ENCODE data around the gene TAF4. TPM values are rescaled to one million over a fixed set of nuclear protein-coding genes. Genes with fewer than 3 reads are reported as not detected.

The TAF4 gene
- total and polyA plus RNA-seq, 7 experiments from 2014 or later, result 0.74 to 43.7 (median 20.8) TPM

GRCh38 chr20:61967300-61967699 lies 98.4 kb downstream of the TAF4 start:
- DNase-seq (no peak), ATAC-seq (no peak)
- H3K27ac Mint-ChIP-seq, result no peak overlapping the region
- Histone ChIP-seq H3K27ac (ENCODE audit: low read depth, low read length) (no peak overlapping the region), H3K36me3 (ENCODE audit: control insufficient read depth in 2 of 3, insufficient read depth in 3 of 3, low read length in 3 of 3) (peaks cover 0 to 2% (median under 1%) of the 10 kb centered on the region in 3 experiments), H3K9me3 (ENCODE audit: control insufficient read depth in 2 of 3, low read length in 3 of 3) (peaks cover 0 to 3% (median 0%) of the 10 kb centered on the region in 3 experiments), H3K4me1 (ENCODE audit: control insufficient read depth in 2 of 2, insufficient read depth in 2 of 2, low read length in 2 of 2) (no peaks in the 10 kb centered on the region), H3K4me3 (ENCODE audit: low read length) (no peak overlapping the region), H3K27me3 (ENCODE audit: control insufficient read depth in 2 of 2, insufficient read depth in 2 of 2, low read length in 2 of 2) (no peaks in the 10 kb centered on the region)
- ChIA-PET POLR2A (no interaction called here), CTCF (no interaction called here)
- peaks cover 0 to 4% (median 0%) of the 10 kb centered on the region in 7 donors for H3K4me1 Mint-ChIP-seq
- H3K4me3 Mint-ChIP-seq, result no peak overlapping the region
- H3K9me3 Mint-ChIP-seq, result peaks cover 0 to 6% (median 2%) of the 10 kb centered on the region in 11 donors
- intact Hi-C loops (cut with micrococcal nuclease), result no loop called here
- peaks cover 16 to 27% (median 19%) of the 10 kb centered on the region in 5 donors for H3K27me3 Mint-ChIP-seq
- H3K36me3 Mint-ChIP-seq, result peaks cover 2 to 13% (median 3%) of the 10 kb centered on the region in 5 donors

DNA sequence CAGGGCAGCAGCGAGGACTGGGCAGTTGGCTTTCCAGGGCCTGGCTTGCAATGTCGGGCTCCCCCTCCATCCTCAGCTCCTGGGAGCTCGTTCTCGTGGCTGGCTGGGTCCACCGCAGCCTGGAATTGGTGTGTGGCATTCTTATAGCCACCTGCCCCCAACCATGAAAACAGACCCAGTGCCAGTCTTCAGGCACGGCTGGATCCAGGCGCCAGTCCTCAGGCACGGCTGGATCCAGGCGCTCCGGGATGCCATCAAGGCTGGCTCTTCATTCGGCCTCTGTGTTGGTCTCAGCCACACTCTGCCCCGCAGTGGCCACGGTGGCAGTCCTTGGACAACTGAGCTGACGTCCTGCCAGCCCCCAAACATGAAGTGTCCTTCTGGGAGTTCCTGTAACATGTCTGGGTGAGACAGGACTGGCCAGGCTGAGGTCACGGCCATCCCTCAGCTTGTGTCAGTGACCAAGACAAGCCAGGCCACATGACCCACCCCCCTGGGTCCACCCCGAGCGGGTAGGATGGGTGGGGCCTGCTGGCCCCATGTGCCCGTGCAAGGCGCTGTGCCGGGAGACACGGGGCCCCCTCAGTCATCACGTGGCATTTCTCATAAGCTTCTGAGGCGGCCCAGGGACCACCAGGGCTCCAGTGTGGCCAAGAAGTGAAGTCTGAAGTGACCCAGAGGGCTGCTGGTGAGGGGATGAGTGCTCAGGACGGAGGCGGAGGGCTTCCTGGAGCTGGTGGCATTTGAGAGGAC lies 99.0 kb downstream of the TAF4 start:
- peaks cover 0 to 10% (median 0%) of the 10 kb centered on the region in 5 donors for H3K36me3 Mint-ChIP-seq
- intact Hi-C loops (cut with micrococcal nuclease), result no loop called here

DNA sequence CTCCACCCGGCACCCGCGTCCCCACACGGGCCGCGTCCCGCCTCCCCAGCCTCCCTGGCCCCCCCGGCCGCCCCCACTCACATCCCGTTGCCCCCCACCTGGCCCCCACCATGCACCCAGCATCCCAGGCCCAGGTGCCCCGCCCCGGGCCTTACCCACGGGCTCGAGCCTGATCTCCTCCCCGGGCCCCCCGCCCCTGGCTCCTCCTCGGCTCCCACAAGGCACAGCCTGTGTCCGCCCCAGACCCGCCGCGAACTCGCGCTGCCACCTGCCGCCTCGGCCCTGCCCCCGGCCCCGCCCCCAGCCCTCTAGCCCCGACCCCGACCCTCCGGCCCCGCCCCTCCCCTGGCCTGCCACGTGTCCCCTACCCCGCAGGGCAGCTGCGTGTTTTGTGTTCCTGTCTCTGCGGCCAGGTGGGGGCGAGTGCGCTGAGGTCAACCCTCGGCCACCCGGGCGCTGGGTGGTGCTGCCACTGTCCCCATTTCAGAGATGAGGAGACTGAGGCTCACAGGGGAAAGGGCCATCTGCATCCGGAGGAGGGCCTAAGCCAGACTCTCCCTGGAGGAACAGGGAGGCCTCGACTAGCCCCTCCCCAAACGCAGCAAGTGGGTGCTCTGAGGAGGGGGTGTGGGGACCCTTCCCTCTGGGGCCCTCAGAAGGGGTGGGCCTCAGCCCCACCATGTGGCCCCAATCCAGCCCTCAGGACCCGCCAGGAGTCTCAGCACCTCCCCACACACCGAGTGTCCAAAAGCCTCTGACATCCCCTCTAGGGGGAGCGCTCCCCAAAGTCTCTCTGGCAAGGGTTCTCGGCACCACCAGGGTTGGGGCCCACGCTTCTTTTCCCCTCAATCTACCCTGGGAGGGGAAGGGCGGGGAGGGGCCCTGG lies 99.8 kb downstream of the TAF4 start:
- ChIA-PET POLR2A (no interaction called here), CTCF (no interaction called here)
- Histone ChIP-seq H3K36me3 (ENCODE audit: control insufficient read depth in 2 of 3, insufficient read depth in 3 of 3, low read length in 3 of 3) (no peaks in the 10 kb centered on the region), H3K27ac (ENCODE audit: low read depth, low read length) (no peak overlapping the region), H3K9me3 (ENCODE audit: control insufficient read depth in 2 of 3, low read length in 3 of 3) (no peaks in the 10 kb centered on the region), H3K27me3 (ENCODE audit: control insufficient read depth in 2 of 2, insufficient read depth in 2 of 2, low read length in 2 of 2) (no peaks in the 10 kb centered on the region), H3K4me1 (ENCODE audit: control insufficient read depth in 2 of 2, insufficient read depth in 2 of 2, low read length in 2 of 2) (no peaks in the 10 kb centered on the region), H3K4me3 (ENCODE audit: low read length) (no peak overlapping the region)
- Mint-ChIP-seq H3K36me3 (peaks cover 0 to 14% (median 0%) of the 10 kb centered on the region in 5 donors), H3K27me3 (peaks cover 16 to 36% (median 22%) of the 10 kb centered on the region in 5 donors), H3K4me3 (no peak overlapping the region), H3K4me1 (peaks cover 0 to 4% (median 0%) of the 10 kb centered on the region in 7 donors), H3K27ac (no peak overlapping the region), H3K9me3 (peaks cover 0 to 11% (median 0%) of the 10 kb centered on the region in 11 donors)
- no peak for ATAC-seq
- intact Hi-C loops (cut with micrococcal nuclease), result no loop called here
- DNase-seq, result no peak

More for the DNA sequence above, 99.0 kb downstream of the TAF4 start:
- H3K27me3 Mint-ChIP-seq, result peaks cover 16 to 34% (median 22%) of the 10 kb centered on the region in 5 donors
- H3K4me3 Mint-ChIP-seq, result no peak overlapping the region
- ChIA-PET POLR2A (no interaction called here), CTCF (no interaction called here)
- no peaks in the 10 kb centered on the region for H3K36me3 ChIP-seq (ENCODE audit: control insufficient read depth in 2 of 3, insufficient read depth in 3 of 3, low read length in 3 of 3)
- H3K27ac ChIP-seq (ENCODE audit: low read depth, low read length), result no peak overlapping the region
- no peak for ATAC-seq
- peaks cover 0 to 5% (median 0%) of the 10 kb centered on the region in 11 donors for H3K9me3 Mint-ChIP-seq
- H3K4me1 Mint-ChIP-seq, result peaks cover 0 to 4% (median 0%) of the 10 kb centered on the region in 7 donors
- H3K4me3 ChIP-seq (ENCODE audit: low read length), result no peak overlapping the region
- H3K27ac Mint-ChIP-seq, result no peak overlapping the region
- H3K9me3 ChIP-seq (ENCODE audit: control insufficient read depth in 2 of 3, low read length in 3 of 3), result no peaks in the 10 kb centered on the region
- H3K4me1 ChIP-seq (ENCODE audit: control insufficient read depth in 2 of 2, insufficient read depth in 2 of 2, low read length in 2 of 2), result no peaks in the 10 kb centered on the region
- H3K27me3 ChIP-seq (ENCODE audit: control insufficient read depth in 2 of 2, insufficient read depth in 2 of 2, low read length in 2 of 2), result no peaks in the 10 kb centered on the region
- no peak for DNase-seq

DNA sequence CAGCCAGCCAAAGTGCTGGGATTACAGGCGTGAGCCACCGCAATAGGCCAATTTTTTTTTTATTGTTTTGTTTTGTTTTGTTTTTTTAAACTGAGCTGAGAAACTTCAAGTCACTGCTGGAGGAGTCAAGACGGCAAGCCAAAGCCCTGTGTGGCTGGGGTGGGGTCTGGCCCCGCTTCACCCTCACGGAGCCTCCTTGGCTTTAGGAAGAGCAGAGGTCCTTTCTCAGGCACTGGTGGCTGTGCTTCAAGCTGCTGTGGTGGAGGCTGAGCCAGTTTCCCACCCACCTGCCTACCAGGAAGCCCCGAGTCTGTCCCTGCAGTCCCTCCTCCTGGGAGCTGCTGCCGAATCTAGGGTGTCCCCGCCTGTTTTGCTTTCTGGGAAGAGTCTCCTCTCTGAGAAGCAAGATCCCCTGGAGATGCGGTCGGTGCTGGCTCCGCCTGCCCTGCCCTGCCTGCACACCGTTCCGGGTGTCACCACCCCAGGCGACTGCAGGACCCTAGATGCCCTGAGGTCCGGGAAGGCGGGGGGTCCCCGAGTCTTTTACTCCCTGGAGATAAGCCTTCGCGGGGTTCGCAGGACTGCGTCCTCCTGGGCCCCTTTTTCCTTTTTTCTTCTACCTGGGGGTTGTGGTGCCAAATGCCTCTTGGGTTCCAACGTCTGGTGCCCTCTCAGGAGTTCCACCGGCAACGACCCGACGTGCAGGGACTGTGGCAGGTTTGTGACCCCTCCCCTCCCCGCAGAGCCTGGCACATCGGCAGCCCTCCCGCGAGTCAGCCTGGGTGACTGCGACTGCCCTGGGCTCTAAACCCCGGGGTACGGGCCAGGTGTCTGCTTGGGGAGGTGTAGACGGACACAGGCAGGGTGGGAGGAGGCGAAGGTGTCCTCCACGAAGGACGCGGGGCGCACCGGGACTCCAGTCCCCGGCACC lies 100.7 kb downstream of the TAF4 start:
- POLR2A ChIA-PET, result no interaction called here
- Mint-ChIP-seq H3K27me3 (peaks cover 16 to 36% (median 22%) of the 10 kb centered on the region in 5 donors), H3K4me3 (no peak overlapping the region)

GRCh38 chr20:61963885-61964674 lies 101.6 kb downstream of the TAF4 start:
- DNase-seq (no peak), ATAC-seq (no peak)
- H3K36me3 ChIP-seq (ENCODE audit: control insufficient read depth in 2 of 3, insufficient read depth in 3 of 3, low read length in 3 of 3), result no peaks in the 10 kb centered on the region
- peaks cover 0 to 8% (median 0%) of the 10 kb centered on the region in 11 donors for H3K9me3 Mint-ChIP-seq
- no peak overlapping the region for H3K4me3 Mint-ChIP-seq
- H3K9me3 ChIP-seq (ENCODE audit: control insufficient read depth in 2 of 3, low read length in 3 of 3), result no peaks in the 10 kb centered on the region
- ChIA-PET CTCF (no interaction called here), POLR2A (no interaction called here)
- peaks cover 16 to 36% (median 22%) of the 10 kb centered on the region in 5 donors for H3K27me3 Mint-ChIP-seq
- H3K4me1 Mint-ChIP-seq, result peaks cover 0 to 4% (median 0%) of the 10 kb centered on the region in 7 donors
- intact Hi-C loops (cut with micrococcal nuclease), result no loop called here
- H3K36me3 Mint-ChIP-seq, result peaks cover 0 to 10% (median 0%) of the 10 kb centered on the region in 5 donors
- H3K4me1 ChIP-seq (ENCODE audit: control insufficient read depth in 2 of 2, insufficient read depth in 2 of 2, low read length in 2 of 2), result no peaks in the 10 kb centered on the region
- H3K4me3 ChIP-seq (ENCODE audit: low read length), result no peak overlapping the region
- no peak overlapping the region for H3K27ac Mint-ChIP-seq
- H3K27ac ChIP-seq (ENCODE audit: low read depth, low read length), result no peak overlapping the region
- no peaks in the 10 kb centered on the region for H3K27me3 ChIP-seq (ENCODE audit: control insufficient read depth in 2 of 2, insufficient read depth in 2 of 2, low read length in 2 of 2)

More for the DNA sequence above, 100.7 kb downstream of the TAF4 start:
- CTCF ChIA-PET, result no interaction called here
- Histone ChIP-seq H3K27me3 (ENCODE audit: control insufficient read depth in 2 of 2, insufficient read depth in 2 of 2, low read length in 2 of 2) (no peaks in the 10 kb centered on the region), H3K27ac (ENCODE audit: low read depth, low read length) (no peak overlapping the region), H3K4me3 (ENCODE audit: low read length) (no peak overlapping the region), H3K9me3 (ENCODE audit: control insufficient read depth in 2 of 3, low read length in 3 of 3) (no peaks in the 10 kb centered on the region), H3K36me3 (ENCODE audit: control insufficient read depth in 2 of 3, insufficient read depth in 3 of 3, low read length in 3 of 3) (no peaks in the 10 kb centered on the region), H3K4me1 (ENCODE audit: control insufficient read depth in 2 of 2, insufficient read depth in 2 of 2, low read length in 2 of 2) (no peaks in the 10 kb centered on the region)
- ATAC-seq, result no peak
- peaks cover 0 to 4% (median 0%) of the 10 kb centered on the region in 7 donors for H3K4me1 Mint-ChIP-seq
- intact Hi-C loops (cut with micrococcal nuclease), result no loop called here
- no peak for DNase-seq
- peaks cover 0 to 10% (median 0%) of the 10 kb centered on the region in 5 donors for H3K36me3 Mint-ChIP-seq
- no peak overlapping the region for H3K27ac Mint-ChIP-seq
- peaks cover 0 to 8% (median 0%) of the 10 kb centered on the region in 11 donors for H3K9me3 Mint-ChIP-seq

All from naive thymus-derived CD4-positive, alpha-beta T cell (primary cell).